Tibial artery (tissue), 4 donors: ENCODE measurements around the gene CCN6.

Source experiments
- DNase-seq, 2 donors: peaks; one replicate each; pipeline ENCODE4 v3.0.0-alpha.2; 2019
- H3K27ac ChIP-seq, 2 donors: fragments of 200-600 bp; sonication (generic) in 1 of 2; 1 replicate in 1 of 2; 2 replicates in 1 of 2; pipeline ENCODE4 v1.5.1; 2018 to 2019; ENCODE audit warnings: mild to moderate bottlenecking in 1 of 2
- H3K27me3 ChIP-seq, 2 donors: fragments of 200-600 bp; sonication (generic) in 1 of 2; one replicate each; pipeline versions ENCODE4 v1.5.1 to v1.6.0; 2016 to 2019
- H3K36me3 ChIP-seq, 3 donors: fragments of 200-600 bp; sonication (generic) in 2 of 3; one replicate each; pipeline ENCODE4 v1.5.1; 2016 to 2019; ENCODE audit warnings: mild to moderate bottlenecking in 2 of 3
- H3K4me1 ChIP-seq, 4 donors: fragments of 200-600 bp; sonication (generic) in 2 of 4; 1 replicate in 3 of 4; 2 replicates in 1 of 4; pipeline ENCODE4 v1.5.1; 2016 to 2019
- H3K4me3 ChIP-seq, 2 donors: fragments of 200-600 bp; sonication (generic) in 1 of 2; 1 replicate in 1 of 2; 2 replicates in 1 of 2; pipeline ENCODE4 v1.5.1; 2018 to 2019; ENCODE audit warnings: mild to moderate bottlenecking in 2 of 2
- H3K9me3 ChIP-seq, 3 donors: fragments of 200-600 bp; sonication (generic) in 1 of 3; one replicate each; pipeline ENCODE4 v1.5.1; 2016 to 2019
- intact Hi-C: fragments of 100-400 bp; cut with DNase I; formaldehyde crosslinking; loops from one replicate; pipeline ENCODE4 v1.15.0; 2023; ENCODE audit warnings: low total_unique reads
- TF ChIP-seq, protein P1 (sequence below), 2 experiments: fragments of 200-600 bp in 1 of 2; fragments of 450-650 bp in 1 of 2; IDR thresholded peaks; one replicate each; pipeline ENCODE4 v1.5.1; 2017 to 2019; ENCODE audit warnings: antibody characterized with exemption in 2 of 2, mild to moderate bottlenecking in 1 of 2, moderate library complexity in 1 of 2

CCN6 gene

DNA sequence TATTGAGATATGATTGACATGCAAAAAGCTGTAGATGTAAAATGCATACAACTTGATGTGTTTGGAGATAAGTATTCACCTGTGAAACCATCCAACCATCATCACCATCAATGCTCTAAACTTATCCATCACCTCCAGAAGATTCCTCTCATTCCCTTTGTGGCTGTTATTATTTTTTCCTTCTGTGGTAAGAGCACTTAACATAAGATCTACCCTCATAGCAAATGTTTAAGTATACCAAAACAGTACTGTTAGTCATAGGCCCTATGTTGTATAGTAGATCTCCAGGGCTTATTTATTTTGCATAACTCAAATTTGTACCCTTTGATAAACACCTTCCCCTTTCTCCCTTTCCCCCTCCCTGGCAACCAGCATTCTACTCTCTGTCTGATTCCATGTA is 31.2 kb upstream of the CCN6 start:
- Histone ChIP-seq H3K4me3 (no peak overlapping the region), H3K27ac (no peak overlapping the region), H3K27me3 (no peaks in the 10 kb centered on the region), H3K36me3 (no peaks in the 10 kb centered on the region), H3K9me3 (no peaks in the 10 kb centered on the region), H3K4me1 (peaks cover 0 to 27% (median 20%) of the 10 kb centered on the region in 4 donors)
- intact Hi-C loops: no loop called here
- TF ChIP-seq, protein P1, sequence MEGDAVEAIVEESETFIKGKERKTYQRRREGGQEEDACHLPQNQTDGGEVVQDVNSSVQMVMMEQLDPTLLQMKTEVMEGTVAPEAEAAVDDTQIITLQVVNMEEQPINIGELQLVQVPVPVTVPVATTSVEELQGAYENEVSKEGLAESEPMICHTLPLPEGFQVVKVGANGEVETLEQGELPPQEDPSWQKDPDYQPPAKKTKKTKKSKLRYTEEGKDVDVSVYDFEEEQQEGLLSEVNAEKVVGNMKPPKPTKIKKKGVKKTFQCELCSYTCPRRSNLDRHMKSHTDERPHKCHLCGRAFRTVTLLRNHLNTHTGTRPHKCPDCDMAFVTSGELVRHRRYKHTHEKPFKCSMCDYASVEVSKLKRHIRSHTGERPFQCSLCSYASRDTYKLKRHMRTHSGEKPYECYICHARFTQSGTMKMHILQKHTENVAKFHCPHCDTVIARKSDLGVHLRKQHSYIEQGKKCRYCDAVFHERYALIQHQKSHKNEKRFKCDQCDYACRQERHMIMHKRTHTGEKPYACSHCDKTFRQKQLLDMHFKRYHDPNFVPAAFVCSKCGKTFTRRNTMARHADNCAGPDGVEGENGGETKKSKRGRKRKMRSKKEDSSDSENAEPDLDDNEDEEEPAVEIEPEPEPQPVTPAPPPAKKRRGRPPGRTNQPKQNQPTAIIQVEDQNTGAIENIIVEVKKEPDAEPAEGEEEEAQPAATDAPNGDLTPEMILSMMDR (IDR thresholded peaks at IDR 0.05): no peak
- no peak for DNase-seq

DNA sequence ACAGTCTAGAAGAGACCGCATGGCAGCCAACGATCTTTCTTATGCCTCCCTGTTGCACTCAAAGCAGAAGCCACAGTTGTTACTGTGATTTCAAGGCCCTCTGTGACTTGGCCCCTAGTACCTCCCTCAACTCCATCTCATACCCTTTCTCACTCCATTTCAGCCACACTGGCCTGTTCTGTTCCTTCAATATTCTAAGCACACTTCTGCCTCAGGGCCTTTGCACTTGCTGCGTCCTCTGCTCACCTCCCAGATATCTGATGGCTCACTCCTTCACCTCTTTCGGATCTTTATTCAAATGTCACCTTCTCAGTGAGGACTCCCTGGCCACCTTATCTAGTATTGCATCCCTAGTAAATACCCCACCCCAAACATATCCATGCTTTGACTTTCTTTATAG is 29.4 kb upstream of the CCN6 start:
- Histone ChIP-seq H3K4me1 (peaks cover 0 to 16% (median 6%) of the 10 kb centered on the region in 4 donors), H3K4me3 (no peak overlapping the region), H3K9me3 (no peaks in the 10 kb centered on the region), H3K36me3 (no peaks in the 10 kb centered on the region), H3K27me3 (no peaks in the 10 kb centered on the region), H3K27ac (no peak overlapping the region)
- intact Hi-C loops: no loop called here
- TF ChIP-seq, protein P1 (IDR thresholded peaks at IDR 0.05): no peak
- no peak for DNase-seq

- no peaks in the 10 kb centered on the region for H3K9me3 ChIP-seq
- H3K27me3 ChIP-seq: no peaks in the 10 kb centered on the region
- intact Hi-C loops: no loop called here
- DNase-seq: no peak
- H3K4me3 ChIP-seq: no peak overlapping the region
- H3K27ac ChIP-seq: no peak overlapping the region
- TF ChIP-seq, protein P1 (IDR thresholded peaks at IDR 0.05): no peak
- peaks cover 0 to 18% (median 0%) of the 10 kb centered on the region in 4 donors for H3K4me1 ChIP-seq
- no peaks in the 10 kb centered on the region for H3K36me3 ChIP-seq
Measured at GRCh38 chr6:112026933-112027332, 27.0 kb upstream of the CCN6 start.

- Histone ChIP-seq H3K27me3 (no peaks in the 10 kb centered on the region), H3K4me3 (no peak overlapping the region), H3K9me3 (no peaks in the 10 kb centered on the region), H3K36me3 (no peaks in the 10 kb centered on the region), H3K27ac (no peak overlapping the region), H3K4me1 (peaks cover 0 to 18% (median 0%) of the 10 kb centered on the region in 4 donors)
- TF ChIP-seq, protein P1 (IDR thresholded peaks at IDR 0.05): no peak
- intact Hi-C loops: no loop called here
- no peak for DNase-seq
Measured at GRCh38 chr6:112027942-112028674, 25.8 kb upstream of the CCN6 start.

DNA sequence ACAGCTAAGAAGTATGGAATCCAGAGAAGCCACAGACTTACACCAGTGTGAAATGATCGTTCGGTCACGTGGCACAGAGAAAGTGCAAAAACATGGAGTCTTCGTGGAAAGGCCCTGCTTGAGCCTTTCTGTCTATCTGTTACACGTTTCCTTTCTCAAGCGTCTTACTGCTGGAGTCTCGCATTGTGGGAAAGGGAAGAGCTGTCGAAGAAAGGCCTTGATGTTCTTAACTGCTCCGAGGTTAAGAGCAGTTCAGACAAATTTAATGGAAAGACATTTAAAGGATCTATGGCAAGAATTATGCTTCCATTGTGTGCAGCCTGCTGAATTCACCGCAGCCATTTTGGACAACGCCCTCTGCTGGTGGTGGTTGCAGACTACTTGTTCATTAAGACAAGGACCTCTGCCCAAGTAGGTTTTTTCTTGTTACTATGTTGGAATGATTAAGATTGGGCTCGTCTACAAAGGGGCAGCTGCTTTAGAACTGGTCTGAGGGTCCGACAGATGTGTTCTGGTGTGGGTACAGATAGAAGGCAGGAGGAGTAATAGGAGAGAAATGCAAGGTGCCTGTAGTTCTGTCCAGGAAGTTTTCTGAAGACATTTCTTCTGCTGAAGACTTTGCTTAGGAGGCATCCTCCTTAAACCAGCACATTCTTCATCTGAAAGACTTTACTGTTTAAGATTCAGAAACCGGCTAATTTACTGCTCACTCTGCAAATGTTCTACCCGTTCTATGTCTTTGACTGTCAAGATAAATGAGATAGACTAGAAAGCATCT is 24.7 kb upstream of the CCN6 start:
- Histone ChIP-seq H3K27ac (no peak overlapping the region), H3K4me3 (no peak overlapping the region), H3K36me3 (no peaks in the 10 kb centered on the region), H3K27me3 (no peaks in the 10 kb centered on the region), H3K4me1 (peaks cover 0 to 27% (median 7%) of the 10 kb centered on the region in 4 donors), H3K9me3 (no peaks in the 10 kb centered on the region)
- TF ChIP-seq, protein P1 (IDR thresholded peaks at IDR 0.05): peak; percentile 34 to 51
- peak in 1 of 2 donors; percentile 62 for DNase-seq
- intact Hi-C loops: no loop called here
